ENCODE data around the gene E4F1.

DNA sequence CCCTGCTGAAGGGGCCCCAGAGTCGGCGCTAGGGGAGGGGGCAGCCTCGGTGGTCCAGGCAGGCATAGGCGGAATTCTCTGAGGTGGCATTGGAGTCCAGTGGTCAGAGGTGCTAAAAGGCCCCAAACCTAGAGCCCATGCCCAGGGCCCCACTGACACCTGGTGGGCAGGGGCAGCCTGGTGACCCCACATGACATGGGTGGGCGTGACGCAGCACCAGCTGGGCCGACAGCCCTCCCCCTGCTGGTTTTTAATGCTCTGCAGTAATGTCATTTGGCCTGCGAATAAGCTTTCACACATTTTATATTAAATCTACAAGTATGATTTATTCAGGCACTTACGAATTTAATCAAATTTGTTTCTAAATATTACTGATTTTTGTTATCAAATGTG, 46.7 kb downstream of the E4F1 start:
- TF ChIP-seq, protein P1, sequence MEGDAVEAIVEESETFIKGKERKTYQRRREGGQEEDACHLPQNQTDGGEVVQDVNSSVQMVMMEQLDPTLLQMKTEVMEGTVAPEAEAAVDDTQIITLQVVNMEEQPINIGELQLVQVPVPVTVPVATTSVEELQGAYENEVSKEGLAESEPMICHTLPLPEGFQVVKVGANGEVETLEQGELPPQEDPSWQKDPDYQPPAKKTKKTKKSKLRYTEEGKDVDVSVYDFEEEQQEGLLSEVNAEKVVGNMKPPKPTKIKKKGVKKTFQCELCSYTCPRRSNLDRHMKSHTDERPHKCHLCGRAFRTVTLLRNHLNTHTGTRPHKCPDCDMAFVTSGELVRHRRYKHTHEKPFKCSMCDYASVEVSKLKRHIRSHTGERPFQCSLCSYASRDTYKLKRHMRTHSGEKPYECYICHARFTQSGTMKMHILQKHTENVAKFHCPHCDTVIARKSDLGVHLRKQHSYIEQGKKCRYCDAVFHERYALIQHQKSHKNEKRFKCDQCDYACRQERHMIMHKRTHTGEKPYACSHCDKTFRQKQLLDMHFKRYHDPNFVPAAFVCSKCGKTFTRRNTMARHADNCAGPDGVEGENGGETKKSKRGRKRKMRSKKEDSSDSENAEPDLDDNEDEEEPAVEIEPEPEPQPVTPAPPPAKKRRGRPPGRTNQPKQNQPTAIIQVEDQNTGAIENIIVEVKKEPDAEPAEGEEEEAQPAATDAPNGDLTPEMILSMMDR (IDR thresholded peaks at IDR 0.05) = no peak
- TF ChIP-seq POLR2AphosphoS5 (IDR thresholded peaks at IDR 0.05) (no peak), POLR2A (IDR thresholded peaks at IDR 0.05) (no peak), EP300 (IDR thresholded peaks at IDR 0.05) (no peak)
